Limb (tissue), 2 donors: ENCODE data around the gene EXOSC2.
"Not testable (repeated sequence)": the region's sequence is repeated elsewhere in the genome, so short reads cannot be mapped to it uniquely, and the experiment has no call there.

ENCODE experiments used
- DNase-seq, 2 donors: peaks; one replicate each; pipeline ENCODE4 v3.0.0-alpha.2; 2016; ENCODE audit errors: extremely low spot score in 2 of 2

Gene EXOSC2

DNA sequence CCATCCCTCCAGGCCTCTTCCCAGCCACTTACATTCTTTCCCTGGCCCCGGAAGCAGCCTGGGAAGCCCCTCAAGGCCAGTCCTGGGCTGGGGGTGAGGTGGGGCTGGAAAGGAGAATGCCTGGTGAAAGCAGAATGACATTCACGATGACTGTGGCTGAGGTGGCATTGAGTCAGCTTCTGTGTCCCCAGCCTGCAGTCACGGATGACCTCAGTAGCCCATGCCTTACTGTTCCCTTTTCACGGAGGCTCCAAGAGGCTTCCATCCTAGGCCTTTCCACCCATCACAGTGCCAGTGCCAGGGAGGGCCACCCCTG is 26.5 kb upstream of the EXOSC2 start:
- no peak for DNase-seq

DNA sequence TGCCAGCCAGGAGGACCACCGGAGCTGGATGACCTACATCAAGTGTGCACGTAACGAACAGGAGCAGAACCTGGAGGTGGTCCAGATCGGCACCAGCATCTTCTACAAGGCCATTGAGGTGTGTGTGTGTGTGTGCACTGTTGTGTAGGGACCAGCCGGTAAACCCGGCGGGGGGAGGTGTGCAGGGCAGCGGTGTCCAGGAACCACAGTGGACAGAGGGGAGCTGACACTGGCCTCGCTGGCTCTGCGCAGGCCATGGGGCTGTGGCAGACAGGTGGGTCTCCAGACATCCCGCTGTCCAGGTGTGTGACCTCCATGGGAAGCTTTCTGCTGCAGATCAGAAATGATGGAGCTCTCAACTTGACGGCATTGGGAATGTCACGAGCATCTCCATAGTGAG is 25.4 kb upstream of the EXOSC2 start:
- no peak for DNase-seq

DNA sequence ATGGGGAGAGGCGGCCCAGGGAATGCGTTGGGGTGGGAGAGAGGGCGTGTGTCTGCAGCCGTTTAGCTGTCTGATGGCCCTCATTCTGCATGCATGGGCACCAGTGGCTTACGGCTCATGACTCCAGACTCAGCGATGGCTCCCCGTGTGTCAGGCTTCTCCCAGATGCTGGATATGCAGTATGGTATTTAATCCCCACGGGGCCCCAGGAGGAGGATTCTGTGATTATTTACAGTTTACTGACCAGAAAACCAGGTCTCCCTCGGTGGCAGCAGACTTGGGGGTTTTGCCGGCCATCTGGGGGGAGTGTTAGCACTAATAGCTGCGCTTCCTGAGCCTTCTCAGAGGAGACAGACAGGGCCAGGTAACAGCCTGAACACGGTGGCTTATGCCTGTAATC is 24.9 kb upstream of the EXOSC2 start:
- no peak for DNase-seq

DNA sequence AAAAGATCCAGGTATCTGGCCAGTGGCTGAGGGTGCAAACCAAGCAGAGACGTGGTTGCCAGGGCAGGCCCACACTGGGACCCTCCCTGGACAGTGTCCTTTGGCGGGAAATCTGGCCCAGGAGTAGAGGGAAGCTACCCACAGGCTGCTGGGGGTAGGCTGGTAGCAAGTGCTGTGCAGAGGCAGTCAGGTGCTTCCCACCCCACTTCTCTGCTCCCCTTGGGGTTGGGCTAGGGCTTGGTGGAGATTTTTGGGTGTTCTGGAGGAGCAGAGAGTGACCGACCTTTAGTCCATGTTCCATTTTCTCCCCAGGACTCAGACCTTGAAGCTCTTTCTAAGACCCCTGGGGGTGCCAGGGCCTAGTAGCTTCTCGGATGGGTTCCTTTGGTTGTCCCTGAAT is 23.6 kb upstream of the EXOSC2 start:
- no peak for DNase-seq

DNA sequence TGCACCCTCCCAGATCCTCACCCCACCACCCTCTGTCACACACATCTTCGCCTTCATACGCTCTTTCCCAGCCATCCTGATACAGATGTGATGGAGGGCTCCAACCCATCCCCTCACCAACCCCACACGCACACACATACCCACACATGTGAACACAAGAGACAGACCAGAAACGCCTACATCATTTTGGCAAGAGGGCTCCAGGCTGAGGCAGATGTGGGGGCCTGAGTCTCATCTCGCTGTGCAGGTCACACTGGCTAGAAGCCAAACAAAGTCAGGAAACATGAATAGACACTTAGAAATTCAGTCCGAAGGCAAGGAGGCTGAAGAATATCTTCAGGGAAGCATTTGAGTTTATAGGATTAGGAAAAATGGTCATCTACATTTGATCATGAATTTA is 22.9 kb upstream of the EXOSC2 start:
- no peak for DNase-seq

DNA sequence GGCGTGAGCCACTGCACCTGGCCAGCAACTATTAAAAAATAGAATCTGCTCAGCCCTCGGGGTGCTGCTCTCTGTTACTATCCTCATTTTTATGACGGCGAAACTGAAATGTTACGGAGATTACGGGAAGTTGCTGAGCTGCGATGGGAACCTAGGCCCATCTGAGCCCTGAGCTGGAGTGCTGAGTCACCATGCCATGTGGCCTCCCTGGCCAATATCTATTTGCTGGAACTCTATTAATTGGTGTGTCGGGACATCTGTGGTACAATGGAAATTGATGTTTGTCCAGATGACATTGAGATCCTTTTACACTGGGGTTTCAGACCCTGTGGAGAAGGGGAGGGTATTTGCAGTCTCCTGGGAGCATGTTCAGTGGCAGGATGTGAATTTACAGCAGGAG is 21.1 kb upstream of the EXOSC2 start:
- no peak for DNase-seq

DNA sequence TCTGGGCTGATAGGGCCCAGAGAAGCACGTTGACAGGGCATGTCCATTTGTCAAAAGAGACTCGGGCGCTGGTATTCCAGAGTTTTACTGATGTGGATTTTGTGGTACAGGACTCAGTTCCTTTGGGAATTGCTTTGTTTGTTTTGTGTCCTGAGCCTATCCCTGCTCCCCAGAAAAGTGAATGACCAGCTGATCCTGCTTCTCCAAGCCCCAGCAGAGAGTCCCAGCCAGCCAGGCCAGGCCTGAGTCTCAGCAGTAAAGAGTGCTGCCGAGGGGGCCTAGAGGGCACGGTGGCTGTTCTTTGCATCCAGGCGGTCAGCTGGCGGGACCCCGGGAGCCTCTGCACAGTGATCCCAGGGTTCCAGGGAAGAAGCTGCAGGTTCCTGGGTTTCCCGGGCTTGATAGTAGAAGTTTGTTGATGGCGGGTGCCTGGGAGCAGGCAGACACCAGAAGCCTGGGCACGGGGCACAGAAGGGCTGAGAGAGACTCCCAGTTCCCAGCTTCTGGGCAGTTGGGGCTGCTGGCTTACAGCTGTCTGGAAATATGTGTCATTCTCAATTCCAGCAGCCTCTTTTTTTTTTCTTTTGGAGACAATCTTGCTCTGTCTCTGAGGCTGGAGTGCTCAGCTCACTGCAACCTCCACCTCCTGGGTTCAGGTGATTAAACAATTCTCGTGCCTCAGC is 20.5 kb upstream of the EXOSC2 start:
- no peak for DNase-seq

DNA sequence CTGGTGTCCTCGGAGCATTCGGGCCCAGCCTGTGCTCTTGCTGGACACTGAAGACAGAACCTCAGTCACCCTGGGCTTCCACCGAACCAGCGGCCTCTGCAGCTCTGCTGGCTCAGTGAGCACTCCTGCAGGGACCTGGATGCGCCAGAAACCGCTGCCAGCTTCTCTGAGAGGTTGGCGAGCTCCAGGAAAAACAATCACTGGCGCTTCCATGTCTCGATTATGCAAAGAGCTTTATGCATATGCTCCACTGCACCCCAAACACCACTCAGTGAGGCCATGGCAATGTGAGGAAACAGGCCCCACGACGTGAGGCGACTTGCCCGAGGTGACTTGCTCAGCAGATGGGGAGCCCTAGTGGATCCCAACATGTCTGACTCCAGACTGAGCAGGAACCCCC is 18.2 kb upstream of the EXOSC2 start:
- DNase-seq: no peak

DNA sequence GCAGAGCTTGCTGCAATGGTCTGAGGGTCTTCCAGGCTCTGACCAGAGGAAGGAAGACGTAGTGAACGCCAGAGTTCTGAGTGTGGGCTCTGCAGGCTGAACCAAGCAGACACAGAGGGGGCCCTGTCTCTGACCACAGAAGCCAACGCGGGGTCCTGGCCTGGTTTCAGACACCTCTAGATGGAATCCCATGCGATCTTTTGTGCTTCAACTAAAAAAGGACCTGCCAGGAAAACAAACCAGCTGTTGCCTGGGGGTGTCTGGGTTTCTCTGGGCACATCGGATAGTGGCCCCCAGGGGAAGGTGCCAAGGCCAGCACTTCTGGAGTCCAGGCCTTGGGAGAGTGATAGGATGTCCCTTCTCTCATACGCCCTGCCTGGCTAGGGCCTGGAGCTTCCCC is 16.3 kb upstream of the EXOSC2 start:
- DNase-seq: no peak

DNA sequence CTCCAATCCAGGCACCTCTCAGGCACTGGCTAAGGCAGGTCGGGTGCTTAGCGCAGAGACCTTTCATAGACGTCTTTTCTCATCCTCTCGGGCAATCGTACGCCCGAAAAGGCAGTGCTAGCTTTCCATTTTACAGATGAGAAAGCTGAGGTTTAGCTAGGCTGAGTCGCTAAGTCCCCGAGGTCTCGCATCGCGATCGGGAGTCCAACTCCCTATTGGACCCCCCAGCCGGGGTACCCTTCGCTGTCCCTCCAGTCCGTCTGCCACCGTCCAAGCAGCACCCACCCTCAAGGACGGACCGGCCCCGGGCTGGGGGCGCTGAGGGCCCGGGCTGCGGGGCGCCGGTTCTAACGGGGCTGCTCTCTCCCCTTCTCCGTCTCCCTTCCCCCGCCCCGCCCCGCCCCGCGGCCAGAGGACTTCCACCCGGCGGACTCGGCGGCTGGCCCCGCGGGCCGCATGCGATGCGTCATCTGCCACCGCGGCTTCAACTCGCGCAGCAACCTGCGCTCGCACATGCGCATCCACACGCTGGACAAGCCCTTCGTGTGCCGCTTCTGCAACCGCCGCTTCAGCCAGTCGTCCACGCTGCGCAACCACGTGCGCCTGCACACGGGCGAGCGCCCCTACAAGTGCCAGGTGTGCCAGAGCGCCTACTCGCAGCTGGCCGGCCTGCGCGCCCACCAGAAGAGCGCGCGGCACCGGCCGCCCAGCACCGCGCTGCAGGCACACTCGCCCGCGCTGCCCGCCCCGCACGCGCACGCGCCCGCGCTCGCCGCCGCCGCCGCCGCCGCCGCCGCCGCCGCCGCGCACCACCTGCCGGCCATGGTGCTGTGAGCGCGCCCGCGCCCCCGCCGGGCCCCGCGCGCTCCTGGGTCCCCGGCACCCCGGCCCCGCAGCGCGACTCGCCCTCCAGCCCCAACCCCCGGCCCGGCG is 12.5 kb upstream of the EXOSC2 start:
- DNase-seq: peak; percentile 37 to 78

DNA sequence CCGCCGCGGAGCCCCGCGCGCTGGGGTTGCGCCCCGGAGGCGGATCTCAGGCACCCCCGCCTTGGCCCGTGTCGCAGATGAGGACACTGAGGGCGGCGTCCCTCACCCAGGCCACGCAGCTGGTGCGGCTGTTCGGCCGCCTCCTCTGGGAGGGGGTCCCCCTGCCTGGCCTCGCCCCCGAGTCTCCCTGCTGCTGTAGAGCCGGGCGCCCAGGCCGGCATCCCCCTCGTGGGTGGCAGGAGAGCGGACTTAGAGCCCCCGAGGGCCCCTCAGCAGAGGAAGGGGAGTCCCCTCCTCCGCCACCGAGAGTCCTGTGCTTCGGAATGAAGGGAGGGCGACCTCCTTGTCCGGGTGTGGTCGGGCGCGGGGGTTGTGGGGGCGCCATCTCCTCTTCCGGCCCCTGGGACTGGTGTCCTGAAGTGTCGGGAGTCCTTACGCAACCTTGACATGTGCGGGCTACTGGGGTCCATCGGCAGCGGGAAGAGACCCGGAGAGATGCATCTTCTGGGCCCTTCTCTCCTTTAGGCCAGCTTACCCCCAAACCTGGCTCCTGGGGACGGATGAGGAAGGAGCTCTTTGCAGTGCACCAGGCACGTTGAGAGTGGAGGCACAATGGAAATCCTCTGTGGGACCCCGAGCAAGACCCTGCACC is 11.7 kb upstream of the EXOSC2 start:
- DNase-seq: no peak

DNA sequence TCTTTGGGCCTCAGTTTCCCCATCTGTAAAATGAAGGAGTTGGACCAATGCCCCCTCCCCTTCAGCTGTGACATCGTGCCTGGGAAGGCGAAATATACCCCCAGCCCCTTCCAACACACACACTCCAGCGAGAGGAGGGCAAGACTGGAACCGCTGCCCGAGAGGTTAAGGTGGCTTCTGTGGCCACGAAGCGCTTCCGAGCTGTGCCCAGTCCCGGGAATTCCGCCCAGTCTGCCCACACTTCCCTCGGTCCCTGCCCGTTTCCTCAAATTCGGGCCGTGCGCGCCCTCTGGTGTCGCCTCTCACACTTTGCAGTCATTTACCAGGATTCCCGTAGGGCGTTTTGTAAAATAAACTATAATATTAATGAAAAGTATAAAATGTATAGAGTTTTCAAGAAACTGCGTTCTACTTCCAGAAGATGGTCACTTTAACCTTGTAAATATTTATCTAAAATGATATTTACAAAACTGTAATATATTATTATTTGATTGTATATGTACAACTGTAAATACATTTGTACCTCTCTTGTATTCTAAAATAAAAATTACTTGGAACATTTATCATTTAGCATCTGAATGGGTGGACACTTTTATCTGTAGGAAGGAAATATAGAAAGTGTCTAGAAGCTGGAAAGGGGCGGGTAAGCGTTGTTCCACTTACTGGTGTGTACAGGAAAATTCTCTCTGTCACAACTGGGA is 11.0 kb upstream of the EXOSC2 start:
- peak; percentile 71 to 83 for DNase-seq

DNA sequence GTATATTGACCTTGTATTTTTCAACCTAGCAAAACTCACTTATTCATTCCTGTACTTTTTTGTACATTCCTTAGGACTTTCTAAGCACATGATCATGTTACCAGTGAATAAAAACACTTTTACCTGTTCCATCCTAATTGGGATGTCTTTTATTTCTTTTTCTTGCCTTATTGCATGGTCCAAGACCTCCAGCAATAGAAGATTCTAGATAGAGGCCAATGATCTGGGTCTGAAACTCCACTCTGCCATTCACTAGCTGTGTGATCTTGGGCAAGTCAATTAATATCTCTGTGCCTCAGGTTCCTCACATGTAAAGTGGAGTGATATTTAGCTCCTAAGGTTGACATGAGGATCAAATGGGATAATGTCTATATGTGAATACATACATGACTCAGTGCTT is 8.5 kb upstream of the EXOSC2 start:
- no peak for DNase-seq

DNA sequence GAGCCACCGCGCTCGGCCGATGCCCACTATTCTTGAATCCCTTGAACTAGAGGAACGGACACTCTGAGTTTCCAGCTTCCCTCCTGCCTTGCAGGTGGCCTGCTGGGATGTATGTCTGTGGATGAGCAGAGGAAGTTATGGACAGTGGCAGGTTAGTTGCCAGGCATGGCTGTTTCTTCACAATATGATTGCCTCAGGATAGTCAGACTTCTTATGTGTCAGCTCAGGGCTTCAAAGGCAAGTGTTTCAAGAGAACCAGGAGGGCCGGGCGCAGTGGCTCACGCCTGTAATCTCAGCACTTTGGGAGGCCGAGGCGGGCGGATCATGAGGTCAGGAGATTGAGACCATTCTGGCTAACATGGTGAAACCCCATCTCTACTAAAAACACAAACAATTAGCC is 7.6 kb upstream of the EXOSC2 start:
- not testable (repeated sequence) for DNase-seq

DNA sequence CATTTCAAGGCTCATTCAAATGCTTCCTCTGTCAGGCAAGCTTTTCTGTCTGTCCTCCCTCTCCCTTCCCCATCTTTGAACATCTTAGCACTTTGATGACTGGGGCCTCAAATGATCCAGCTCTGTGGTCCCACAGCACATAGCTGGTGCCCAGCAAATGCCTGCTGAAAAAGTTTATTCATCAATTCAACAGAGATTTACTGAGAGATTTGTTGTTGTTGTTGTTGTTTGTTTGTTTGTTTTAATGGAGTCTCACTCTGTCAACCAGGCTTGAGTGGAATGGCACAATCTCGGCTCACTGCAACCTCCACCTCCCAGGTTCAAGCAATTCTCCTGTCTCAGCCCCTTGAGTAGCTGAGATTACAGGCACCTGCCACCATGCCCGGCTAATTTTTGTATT is 6.0 kb upstream of the EXOSC2 start:
- DNase-seq: no peak

DNA sequence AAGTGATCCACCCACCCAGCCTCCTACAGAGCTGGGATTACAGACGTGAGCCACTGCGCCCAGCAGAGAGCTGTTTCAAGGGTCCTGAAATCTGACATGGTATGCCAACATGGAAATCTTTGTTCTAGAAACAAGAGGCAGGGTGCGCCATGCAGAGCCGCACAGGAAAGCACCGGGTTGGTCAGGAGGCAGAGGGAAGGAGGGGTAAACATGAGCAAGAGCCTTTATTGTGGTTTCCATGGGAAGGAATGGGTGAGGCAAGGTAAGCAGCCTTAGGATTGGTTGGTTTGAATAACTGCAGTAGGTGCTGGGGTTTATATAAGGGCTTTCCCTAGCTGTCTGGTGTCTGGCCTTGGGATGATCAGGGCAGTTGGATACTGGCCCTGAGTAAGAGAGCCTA is 5.5 kb upstream of the EXOSC2 start:
- no peak for DNase-seq

DNA sequence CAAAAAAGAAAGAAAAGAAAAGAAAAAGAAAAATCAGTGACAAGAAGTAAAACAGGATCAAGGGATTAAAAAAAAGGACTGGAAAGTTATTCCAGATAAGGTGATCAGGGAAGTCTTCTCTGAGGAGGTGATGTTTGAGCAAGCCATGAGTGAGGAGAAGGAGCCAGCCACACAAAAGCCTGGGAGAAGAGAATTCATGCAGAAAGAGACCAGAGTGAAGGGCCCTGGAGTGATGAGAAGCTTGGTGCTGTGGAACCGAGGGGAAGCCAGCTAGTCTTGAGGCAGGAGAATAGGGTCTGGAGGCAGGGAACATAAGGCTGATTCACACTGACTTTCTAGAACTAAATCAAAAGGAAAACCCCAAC is 4.0 kb upstream of the EXOSC2 start:
- no peak for DNase-seq

DNA sequence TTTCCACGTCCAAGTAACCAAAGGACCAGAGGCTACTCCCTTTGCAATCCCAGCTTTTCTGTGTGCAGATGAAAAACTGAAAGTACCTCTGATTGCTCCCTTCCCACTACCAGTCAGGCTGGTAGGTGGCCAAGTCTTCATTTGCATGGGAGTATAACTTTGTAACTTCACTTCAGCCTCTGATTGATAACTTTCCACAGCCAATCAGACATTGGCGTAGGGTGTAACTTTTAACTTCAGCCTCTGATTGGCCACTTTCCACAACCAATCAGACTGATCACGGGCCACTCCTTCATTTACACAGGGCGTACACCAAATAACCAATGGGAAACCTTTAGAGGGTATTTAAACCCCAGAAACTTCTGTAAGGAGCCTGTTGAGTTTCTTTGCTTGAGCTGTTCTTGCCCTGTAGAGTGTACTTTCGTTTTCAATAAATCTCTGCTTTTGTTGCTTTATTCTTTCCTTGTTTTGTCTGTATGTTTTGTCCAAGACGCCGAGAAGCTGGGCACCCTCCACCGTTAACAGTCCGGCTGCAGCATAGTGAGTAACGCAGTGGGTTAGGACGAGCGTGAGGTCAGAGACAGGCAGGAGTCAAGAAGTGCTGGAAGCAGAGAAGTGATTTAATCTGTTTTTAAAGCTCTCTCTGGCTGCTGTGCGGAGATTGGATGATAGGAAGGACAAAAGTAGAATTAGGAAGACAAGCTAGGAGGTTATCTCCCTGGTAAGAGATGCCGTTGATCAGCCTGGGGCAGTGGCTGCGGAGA is 3.5 kb upstream of the EXOSC2 start:
- peak in 1 of 2 donors; percentile 48 for DNase-seq

DNA sequence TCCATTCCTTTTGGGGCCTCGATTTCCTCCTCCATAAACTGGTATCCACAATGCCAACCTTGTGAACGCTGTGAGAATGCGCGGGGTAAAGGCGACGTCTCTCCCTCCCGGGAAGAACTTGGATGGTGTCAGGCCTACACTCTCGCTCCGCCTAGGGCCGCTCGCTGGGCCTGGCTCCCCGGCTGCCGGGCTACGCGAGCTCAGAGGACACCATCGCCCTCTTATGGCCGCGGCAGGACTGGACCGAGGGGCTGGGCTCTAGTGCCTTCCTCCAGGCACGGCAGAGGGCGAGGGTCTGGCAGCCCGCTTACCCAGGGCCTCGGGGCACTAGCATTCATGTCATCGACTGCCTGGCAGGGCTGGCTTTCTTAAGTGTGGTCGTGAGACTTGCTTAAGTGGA is 1.3 kb upstream of the EXOSC2 start:
- peak in 1 of 2 donors; percentile 77 for DNase-seq

DNA sequence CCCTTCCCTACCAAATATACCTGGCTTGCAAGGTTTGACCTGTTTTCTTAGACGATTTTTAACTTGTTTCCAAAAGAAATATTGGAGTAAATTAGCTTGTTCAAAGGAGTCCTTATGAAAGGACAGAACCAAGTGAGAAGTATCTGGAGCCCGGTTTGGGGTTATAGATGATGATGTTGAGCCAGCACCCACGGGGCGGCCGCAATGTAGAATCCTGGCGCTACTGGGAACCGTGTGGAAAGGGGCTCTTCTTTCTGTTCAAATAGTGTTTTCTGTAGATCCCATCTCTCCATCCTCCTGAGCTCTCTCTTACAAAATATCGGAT is 517 bp upstream of the EXOSC2 start:
- no peak for DNase-seq

DNA sequence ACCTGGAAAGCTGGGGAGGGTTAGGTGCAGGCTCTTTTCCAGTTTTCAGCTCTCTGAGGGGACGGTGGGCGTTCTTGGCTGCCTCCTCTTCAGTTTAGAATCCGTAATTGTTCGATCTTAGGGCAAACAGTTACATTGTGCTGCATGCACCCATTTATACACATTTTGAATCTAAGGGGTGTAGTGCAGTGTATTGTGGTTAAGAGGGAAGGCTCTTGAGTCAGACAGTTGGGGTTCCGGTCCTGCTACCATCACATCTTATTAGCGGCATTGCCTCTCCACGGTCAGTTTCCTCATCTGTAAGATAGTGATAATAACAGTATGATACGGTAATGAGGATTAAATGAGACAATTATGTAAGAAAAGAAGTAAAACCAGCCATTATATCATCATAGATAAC is 625 bp downstream of the EXOSC2 start:
- no peak for DNase-seq
